ENCODE measurements around the gene GAGE12J.

GRCh38 chrX:49276671-49277534, 44.9 kb upstream of the GAGE12J start:
- TF ChIP-seq CTCF (IDR thresholded peaks at IDR 0.05; ENCODE audit: low read length) (no peak), EZH2 (IDR thresholded peaks at IDR 0.05; ENCODE audit: borderline replicate concordance, low read length) (no peak)

Data from OCI-LY1 (cell line).